Prostate gland (tissue), 2 donors: Measurements from ENCODE around the gene GIT2.

Source experiments
- CTCF ChIP-seq, 4 experiments: fragments of 200-600 bp in 2 of 4; fragments of 450-650 bp in 2 of 4; sonication (generic) in 2 of 4; IDR thresholded peaks; 1 replicate in 3 of 4; 2 replicates in 1 of 4; pipeline ENCODE4 v1.5.1; 2016 to 2019; ENCODE audit warnings: antibody characterized with exemption in 4 of 4, mild to moderate bottlenecking in 2 of 4, moderate library complexity in 2 of 4
- POLR2A ChIP-seq: fragments of 450-650 bp; IDR thresholded peaks from one replicate; pipeline ENCODE4 v1.6.1; 2016; ENCODE audit warnings: antibody characterized with exemption, mild to moderate bottlenecking
- POLR2AphosphoS5 ChIP-seq: sonication (generic); formaldehyde crosslinking; IDR thresholded peaks from one replicate; pipeline ENCODE4 v1.6.1; 2017; ENCODE audit warnings: antibody characterized with exemption

DNA sequence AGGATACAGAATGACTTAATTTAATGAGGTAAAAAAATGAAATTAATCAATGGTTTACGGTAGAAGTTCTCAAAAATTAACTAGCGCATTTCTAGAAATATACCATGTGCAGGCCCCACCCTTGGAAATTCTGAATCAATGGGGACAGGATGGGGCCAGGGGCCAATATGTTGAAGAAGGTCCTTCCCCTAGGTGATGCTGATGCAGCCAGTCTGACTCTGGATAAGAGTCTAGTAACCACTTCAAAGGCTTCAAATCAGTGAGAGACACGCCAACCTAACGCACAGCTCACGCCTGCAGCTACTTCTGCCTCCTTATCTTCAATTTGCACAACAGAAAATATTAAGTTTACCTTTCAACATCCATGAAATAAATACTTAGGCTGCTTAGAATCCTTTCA, 14.9 kb downstream of the GIT2 start:
- TF ChIP-seq CTCF (IDR thresholded peaks at IDR 0.05): no peak
- no peak for TF ChIP-seq POLR2A
- no peak for TF ChIP-seq POLR2AphosphoS5
